PC-3 (cell line): ENCODE measurements around the gene PIM3. TPM values are rescaled to one million over a fixed set of nuclear protein-coding genes. Genes with fewer than 3 reads are reported as not detected.
A peak's percentile ranks its signal among the peaks of the same experiment; 100 is the strongest.

Source experiments
- ATAC-seq: fragments of 200-7000 bp; cut with Tn5 transposase; 2 replicates; pipeline ENCODE4 v1.9.1; 2020; ENCODE audit warnings: mild to moderate bottlenecking, moderate library complexity
- BruUV-seq: library from RNA; stranded (reverse); fragments of 400-500 nt; replicated peaks from 2 replicates; lab custom pipeline; 2021; lab: Mats Ljungman, UMichigan
- CTCF ChIA-PET: fragments of 300-600 bp; sonication (Branson Sonifier 250); formaldehyde crosslinking; loops from one replicate; lab custom pipeline; 2022; ENCODE audit warnings: antibody characterized with exemption; lab: Charles Lee
- POLR2A ChIA-PET: fragments of 300-600 bp; sonication (Branson Sonifier 250); formaldehyde crosslinking; loops from one replicate; lab custom pipeline; 2022; ENCODE audit warnings: antibody characterized with exemption; ENCODE audit not compliant: unreplicated experiment; lab: Charles Lee
- DNase-seq: peaks from one replicate; pipeline ENCODE4 v3.0.0-alpha.2; 2015
- H2AFZ ChIP-seq: fragments of 300-600 bp; sonication (generic); 2 replicates; pipeline ENCODE4 v1.6.0; 2016; ENCODE audit warnings: antibody characterized with exemption, low read length
- H3F3A ChIP-seq: fragments of 300-600 bp; sonication (generic); one replicate; pipeline ENCODE4 v1.6.0; 2017; ENCODE audit warnings: antibody characterized with exemption, low read length, control low read depth, mild to moderate bottlenecking; ENCODE audit not compliant: unreplicated experiment
- H3K27ac ChIP-seq: fragments of 300-600 bp; sonication (generic); 2 replicates; pipeline ENCODE4 v1.5.1; 2016; ENCODE audit warnings: mild to moderate bottlenecking, low read length
- H3K27me3 ChIP-seq: fragments of 300-600 bp; sonication (generic); 2 replicates; pipeline ENCODE4 v1.6.1; 2016; ENCODE audit warnings: low read length, mixed read lengths
- H3K36me3 ChIP-seq: fragments of 300-600 bp; sonication (generic); 2 replicates; pipeline ENCODE4 v1.6.1; 2016; ENCODE audit warnings: low read depth, mixed run types, low read length, mixed read lengths
- H3K4me1 ChIP-seq: fragments of 300-600 bp; sonication (generic); 2 replicates; pipeline ENCODE4 v1.5.1; 2016; ENCODE audit warnings: low read length; ENCODE audit not compliant: insufficient read depth
- H3K4me2 ChIP-seq: fragments of 300-600 bp; sonication (generic); 2 replicates; pipeline ENCODE4 v1.6.0; 2016; ENCODE audit warnings: low read length
- H3K4me3 ChIP-seq: fragments of 300-600 bp; sonication (generic); 2 replicates; pipeline ENCODE4 v1.5.1; 2016; ENCODE audit warnings: mild to moderate bottlenecking, low read length, mixed read lengths
- H3K79me2 ChIP-seq: fragments of 300-600 bp; sonication (generic); 2 replicates; pipeline ENCODE4 v1.6.1; 2017; ENCODE audit warnings: low read length, mixed read lengths
- H3K9ac ChIP-seq: fragments of 300-600 bp; sonication (generic); 2 replicates; pipeline ENCODE4 v1.6.0; 2016; ENCODE audit warnings: mild to moderate bottlenecking, low read length
- H3K9me2 ChIP-seq: fragments of 300-600 bp; sonication (generic); replicated peaks from 2 replicates; pipeline ENCODE4 v1.6.1; 2016; ENCODE audit warnings: mixed run types, low read length, mixed read lengths
- H3K9me3 ChIP-seq: fragments of 300-600 bp; sonication (generic); 2 replicates; pipeline ENCODE4 v1.6.1; 2016; ENCODE audit warnings: low read length, mixed read lengths
- H4K20me1 ChIP-seq: fragments of 300-600 bp; sonication (generic); 2 replicates; pipeline ENCODE4 v1.6.1; 2016; ENCODE audit warnings: low read length, mixed read lengths
- CTCF ChIP-seq: fragments of 300-600 bp; sonication (generic); conservative IDR thresholded peaks from 2 replicates; pipeline ENCODE4 v1.5.1; 2017; ENCODE audit warnings: antibody characterized with exemption, low read depth, mild to moderate bottlenecking, low read length
- EZH2 ChIP-seq: fragments of 300-600 bp; sonication (generic); IDR thresholded peaks from one replicate; pipeline ENCODE4 v1.6.1; 2017; ENCODE audit warnings: antibody characterized with exemption, mild to moderate bottlenecking, low read length; ENCODE audit not compliant: unreplicated experiment
- EZH2phosphoT487 ChIP-seq: fragments of 300-600 bp; sonication (generic); IDR thresholded peaks from 2 replicates; pipeline ENCODE4 v1.6.1; 2018; ENCODE audit warnings: mild to moderate bottlenecking, antibody characterized with exemption, low read length, borderline replicate concordance
- intact Hi-C: fragments of 100-400 bp; cut with micrococcal nuclease; formaldehyde crosslinking; loops from 2 replicates; pipeline ENCODE4 v1.9.0; 2023
- total RNA-seq: library from RNA; depleted of rRNA; stranded (reverse); fragments of >200 nt; gene quantifications from 2 replicates; pipeline ENCODE4 v1.2.3, GENCODE V29; 2014

Gene PIM3
- total RNA-seq, 1 experiment from 2014 or later = 61.7 TPM

- peaks cover 42% of the 10 kb centered on the region for H3K4me1 ChIP-seq
Observed at GRCh38 chr22:49948958-49949913, 11.3 kb upstream of the PIM3 start.

DNA sequence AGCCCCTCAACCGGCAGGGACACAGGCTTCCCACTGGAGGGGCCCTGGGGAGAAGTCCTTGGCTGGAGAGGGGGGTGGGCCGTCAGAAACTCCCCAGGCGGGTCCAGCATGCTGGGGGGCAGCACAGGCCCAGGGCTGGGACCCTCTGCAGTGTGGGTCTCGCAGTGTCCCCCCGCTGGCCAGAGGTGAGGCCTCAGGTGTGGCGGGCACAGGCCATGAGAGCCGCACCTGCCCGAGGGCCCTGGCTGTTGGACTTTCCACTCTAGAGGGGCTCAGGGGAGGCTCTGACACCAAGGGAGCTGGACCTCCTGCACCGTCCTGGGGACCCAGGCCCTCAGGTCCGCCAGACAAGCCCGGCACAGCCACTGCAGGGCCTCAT is 10.7 kb upstream of the PIM3 start:
- TF ChIP-seq EZH2phosphoT487 (no peak), CTCF (no peak), EZH2 (no peak)
- CTCF ChIA-PET = no interaction called here
- BruUV-seq = no TSS peak

More at GRCh38 chr22:49948958-49949913, 11.3 kb upstream of the PIM3 start:
- Histone ChIP-seq H4K20me1 (no peaks in the 10 kb centered on the region), H3K9me3 (no peaks in the 10 kb centered on the region), H3K9ac (peak overlapping the region; percentile 58), H3K36me3 (no peaks in the 10 kb centered on the region), H3K4me3 (no peak overlapping the region; the same call in 1 of the 2 replicates), H3K79me2 (no peaks in the 10 kb centered on the region), H3F3A (no peaks in the 10 kb centered on the region), H3K27me3 (no peaks in the 10 kb centered on the region), H2AFZ (no peak overlapping the region), H3K27ac (peak overlapping the region; percentile 81), H3K4me2 (peak overlapping the region; percentile 71), H3K9me2 (no peaks in the 10 kb centered on the region)
- ATAC-seq (peak; percentile 78), DNase-seq (peak; percentile 76)
- ChIA-PET POLR2A (interaction anchor here (0.7 kb wide), 1 partner anchor 13 kb away, joined by 4 read pairs; no protein-coding TSS in a partner anchor), CTCF (interaction anchor here (0.8 kb wide), 1 partner anchor 81 kb away, joined by 3 read pairs; no protein-coding TSS in a partner anchor)
- intact Hi-C loops = no loop called here
- no TSS peak for BruUV-seq
- no peak for TF ChIP-seq EZH2
- peak; percentile 92 for TF ChIP-seq EZH2phosphoT487

DNA sequence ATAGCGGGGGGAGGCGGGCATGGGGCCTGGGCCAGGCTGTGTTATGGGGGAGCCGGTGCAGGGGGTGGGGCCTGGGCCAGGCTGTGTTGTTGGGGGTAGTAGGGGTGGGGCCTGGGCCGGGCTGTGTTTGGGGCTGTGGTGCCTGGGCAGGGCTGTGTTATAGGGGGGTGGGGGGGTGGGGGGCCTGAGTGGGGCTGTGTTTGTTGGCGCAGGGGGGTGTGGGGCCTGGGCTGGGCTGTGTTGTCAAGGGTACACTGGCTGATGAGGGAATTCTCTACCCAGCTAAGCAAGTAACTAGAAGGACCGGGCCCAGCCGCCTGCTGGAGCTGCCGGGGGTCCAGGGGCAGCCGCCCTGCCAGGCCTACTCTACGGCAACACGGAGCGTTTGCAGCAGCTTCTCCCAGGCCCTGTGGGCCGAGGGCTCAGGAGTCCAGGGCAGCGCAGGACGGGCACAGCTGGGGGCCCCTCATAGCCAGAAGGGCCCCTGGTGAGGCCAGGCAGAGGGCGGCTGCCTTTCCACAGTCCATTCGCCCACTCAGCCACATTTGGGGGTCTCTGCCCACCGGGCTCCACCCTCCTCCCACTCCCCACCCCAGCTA is 10.1 kb upstream of the PIM3 start:
- H3K4me1 ChIP-seq = peaks cover 42% of the 10 kb centered on the region

More for the DNA sequence above, 10.7 kb upstream of the PIM3 start:
- peak overlapping the region; percentile 58 for H3K9ac ChIP-seq
- no peaks in the 10 kb centered on the region for H3K9me2 ChIP-seq
- H3K27ac ChIP-seq = peak overlapping the region; percentile 81
- H3K9me3 ChIP-seq = no peaks in the 10 kb centered on the region
- no peak overlapping the region for H3K4me3 ChIP-seq
- peak overlapping the region; percentile 71; the same call in 1 of the 2 replicates for H3K4me2 ChIP-seq
- H3K27me3 ChIP-seq = no peaks in the 10 kb centered on the region
- intact Hi-C loops = no loop called here
- H3K36me3 ChIP-seq = no peaks in the 10 kb centered on the region
- H3K4me1 ChIP-seq = peaks cover 42% of the 10 kb centered on the region
- no peaks in the 10 kb centered on the region for H3K79me2 ChIP-seq
- POLR2A ChIA-PET = interaction anchor here (0.7 kb wide), 1 partner anchor 12 kb away, joined by 4 read pairs; no protein-coding TSS in a partner anchor
- no peaks in the 10 kb centered on the region for H4K20me1 ChIP-seq
- ATAC-seq (no peak), DNase-seq (no peak)
- H3F3A ChIP-seq = no peaks in the 10 kb centered on the region
- no peak overlapping the region for H2AFZ ChIP-seq

More for the DNA sequence above, 10.1 kb upstream of the PIM3 start:
- Histone ChIP-seq H3K4me2 (peak overlapping the region; percentile 56), H3K9me3 (no peaks in the 10 kb centered on the region), H3K27me3 (no peaks in the 10 kb centered on the region), H4K20me1 (no peaks in the 10 kb centered on the region), H3K27ac (peak overlapping the region; percentile 84), H3F3A (no peaks in the 10 kb centered on the region), H3K9ac (peak overlapping the region; percentile 56), H3K79me2 (no peaks in the 10 kb centered on the region), H2AFZ (no peak overlapping the region), H3K36me3 (no peaks in the 10 kb centered on the region), H3K9me2 (no peaks in the 10 kb centered on the region), H3K4me3 (no peak overlapping the region)
- intact Hi-C loops = no loop called here
- DNase-seq = no peak
- no TSS peak for BruUV-seq
- TF ChIP-seq EZH2phosphoT487 (no peak), EZH2 (no peak), CTCF (no peak)
- ATAC-seq = no peak
- ChIA-PET POLR2A (no interaction called here), CTCF (no interaction called here)
